Fibroblast of villous mesenchyme (primary cell): Measurements from ENCODE around the gene KRTAP27-1. TPM values are rescaled to one million over a fixed set of nuclear protein-coding genes. Genes with fewer than 3 reads are reported as not detected.

ENCODE experiments used
- DNase-seq: peaks from one replicate; pipeline ENCODE4 v3.0.0-alpha.2; 2010; ENCODE audit warnings: low read depth
- H3K4me3 ChIP-seq: 2 replicates; pipeline ENCODE4 v1.5.1; 2011; ENCODE audit warnings: low read depth, mild to moderate bottlenecking, low read length
- CTCF ChIP-seq: IDR thresholded peaks from 2 replicates; pipeline ENCODE4 v1.5.1; 2012; ENCODE audit warnings: low read depth, mild to moderate bottlenecking, low read length; ENCODE audit not compliant: insufficient read depth
- small RNA-seq: library from RNA; depleted of rRNA; stranded (forward); fragments of <200 nt; gene quantifications from one replicate; pipeline ENCODE3, GENCODE V24; 2012
- total RNA-seq: library from RNA; depleted of rRNA; stranded (reverse); fragments of >200 nt; gene quantifications from 2 replicates; pipeline ENCODE4 v1.2.3, GENCODE V29; 2012

KRTAP27-1 gene
- total RNA-seq, 1 donor = not detected

- DNase-seq = no peak
- H3K4me3 ChIP-seq = no peak overlapping the region
- TF ChIP-seq CTCF = no peak
Measured at GRCh38 chr21:30306884-30307283, 30.6 kb downstream of the KRTAP27-1 start.

- H3K4me3 ChIP-seq = no peak overlapping the region
- TF ChIP-seq CTCF = no peak
- no peak for DNase-seq
Measured at GRCh38 chr21:30305136-30305535, 32.4 kb downstream of the KRTAP27-1 start.

- TF ChIP-seq CTCF = no peak
- no peak within 1 kb of the TSS for H3K4me3 ChIP-seq
- no peak for DNase-seq
Measured at GRCh38 chr21:30289215-30289614, 48.3 kb downstream of the KRTAP27-1 start, which contains the start of gene KRTAP25-1. Gene KRTAP25-1, minus strand, starts transcription at chr21:30289514. Its CDS starts 24 bp downstream, at chr21:30289490.

Small RNA genes lying within 50 kb of the gene (small RNA-seq; reads per million reads assigned to genes)
- gene KRTAP23-1 (not detected), gene MIR4327 (not detected)

Other genes with a start within 250 kb of the KRTAP27-1 start
- gene CLDN17, start 170.9 kb downstream of the KRTAP27-1 start, total RNA-seq = not detected in 2 replicates
- gene CLDN8, start 121.6 kb downstream of the KRTAP27-1 start, total RNA-seq = not detected in 2 replicates
- not detected in 2 replicates for gene KRTAP24-1, start 54.7 kb downstream of the KRTAP27-1 start, total RNA-seq
- gene KRTAP25-1, start 48.2 kb downstream of the KRTAP27-1 start, total RNA-seq = not detected in 2 replicates
- gene KRTAP26-1, start 17.4 kb downstream of the KRTAP27-1 start, total RNA-seq = not detected in 2 replicates
- gene KRTAP23-1, start 10.9 kb upstream of the KRTAP27-1 start, total RNA-seq = not detected in 2 replicates
- not detected in 2 replicates for gene KRTAP13-2, start 34.6 kb upstream of the KRTAP27-1 start, total RNA-seq
- gene KRTAP13-1, start 58.3 kb upstream of the KRTAP27-1 start, total RNA-seq = not detected in 2 replicates
- not detected in 2 replicates for gene KRTAP13-3, start 88.2 kb upstream of the KRTAP27-1 start, total RNA-seq
- gene KRTAP13-4, start 92.5 kb upstream of the KRTAP27-1 start, total RNA-seq = not detected in 2 replicates
- gene KRTAP15-1, start 102.6 kb upstream of the KRTAP27-1 start, total RNA-seq = not detected in 2 replicates
- gene KRTAP19-1, start 142.7 kb upstream of the KRTAP27-1 start, total RNA-seq = not detected in 2 replicates
- gene KRTAP19-2, start 149.7 kb upstream of the KRTAP27-1 start, total RNA-seq = not detected in 2 replicates
- not detected in 2 replicates for gene KRTAP19-3, start 154.3 kb upstream of the KRTAP27-1 start, total RNA-seq
- gene KRTAP19-4, start 159.5 kb upstream of the KRTAP27-1 start, total RNA-seq = not detected in 2 replicates
- gene KRTAP19-5, start 164.4 kb upstream of the KRTAP27-1 start, total RNA-seq = not detected in 2 replicates
- gene KRTAP19-6, start 204.2 kb upstream of the KRTAP27-1 start, total RNA-seq = not detected in 2 replicates
- gene KRTAP19-7, start 223.6 kb upstream of the KRTAP27-1 start, total RNA-seq = not detected in 2 replicates